Neural cell (in vitro differentiated cells): Measurements from ENCODE around the gene GALNT10. TPM values are rescaled to one million over a fixed set of nuclear protein-coding genes. Genes with fewer than 3 reads are reported as not detected.

ENCODE experiments used
- H2AFZ ChIP-seq: fragments of 200-600, 300-800 bp; sonication (generic), shearing (Covaris generic); 2 replicates; pipeline ENCODE4 v1.6.0; 2014; ENCODE audit warnings: low read depth, mild to moderate bottlenecking, antibody characterized with exemption, low read length, moderate library complexity
- H3F3A ChIP-seq: fragments of 200-600 bp; shearing (Covaris generic); 2 replicates; pipeline ENCODE4 v1.6.1; 2016; ENCODE audit warnings: mild to moderate bottlenecking, moderate library complexity, mixed read lengths, antibody characterized with exemption, low read length; ENCODE audit not compliant: insufficient read depth, poor library complexity, severe bottlenecking
- H3K27ac ChIP-seq: fragments of 200-600, 300-800 bp; sonication (generic), shearing (Covaris generic); 2 replicates; pipeline ENCODE4 v1.5.1; 2014; ENCODE audit warnings: mild to moderate bottlenecking, low read length, moderate library complexity
- H3K27me3 ChIP-seq: fragments of 300-800, 200-600 bp; sonication (generic), shearing (Covaris generic); 2 replicates; pipeline ENCODE4 v1.6.0; 2014; ENCODE audit warnings: mild to moderate bottlenecking, low read depth, low read length, moderate library complexity; ENCODE audit not compliant: insufficient read depth
- H3K36me3 ChIP-seq: fragments of 300-800, 200-600 bp; sonication (generic), shearing (Covaris generic); 2 replicates; pipeline ENCODE4 v1.5.1; 2014; ENCODE audit warnings: mild to moderate bottlenecking, antibody characterized with exemption, low read length, moderate library complexity; ENCODE audit not compliant: insufficient read depth
- H3K4me2 ChIP-seq: fragments of 300-800, 200-600 bp; sonication (generic), shearing (Covaris generic); 2 replicates; pipeline ENCODE4 v1.6.0; 2014; ENCODE audit warnings: mild to moderate bottlenecking, low read length
- H3K4me3 ChIP-seq: fragments of 300-800, 200-600 bp; sonication (generic), shearing (Covaris generic); 2 replicates; pipeline ENCODE4 v1.5.1; 2014; ENCODE audit warnings: mild to moderate bottlenecking, low read length, moderate library complexity
- H3K79me2 ChIP-seq: fragments of 200-600 bp; shearing (Covaris generic); replicated peaks from 2 replicates; pipeline ENCODE4 v1.6.0; 2014; ENCODE audit warnings: mild to moderate bottlenecking, low read length, moderate library complexity; ENCODE audit not compliant: insufficient read depth
- H3K9ac ChIP-seq: fragments of 300-800, 200-600 bp; sonication (generic), shearing (Covaris generic); 2 replicates; pipeline ENCODE4 v1.6.1; 2016; ENCODE audit warnings: mild to moderate bottlenecking, low read length, mixed read lengths
- H3K9me2 ChIP-seq: fragments of 200-600 bp; shearing (Covaris generic); 2 replicates; pipeline ENCODE4 v1.6.1; 2016; ENCODE audit warnings: mild to moderate bottlenecking, low read length, mixed read lengths; ENCODE audit not compliant: insufficient read depth
- H3K9me3 ChIP-seq: fragments of 200-600, 300-800 bp; sonication (generic), shearing (Covaris generic); 2 replicates; pipeline ENCODE4 v1.6.1; 2016; ENCODE audit warnings: mild to moderate bottlenecking, mixed run types, low read length, moderate library complexity, mixed read lengths
- H4K20me1 ChIP-seq: fragments of 200-600 bp; shearing (Covaris generic); 2 replicates; pipeline ENCODE4 v1.6.1; 2016; ENCODE audit warnings: mild to moderate bottlenecking, mixed run types; ENCODE audit not compliant: insufficient read depth
- CTCF ChIP-seq: fragments of 450-650 bp; IDR thresholded peaks from 2 replicates; pipeline ENCODE4 v1.5.1; 2014; ENCODE audit warnings: antibody characterized with exemption, mild to moderate bottlenecking, moderate library complexity; ENCODE audit not compliant: poor library complexity, severe bottlenecking
- EP300 ChIP-seq: fragments of 450-650 bp; conservative IDR thresholded peaks from 2 replicates; pipeline ENCODE4 v1.6.1; 2014; ENCODE audit warnings: antibody characterized with exemption, mild to moderate bottlenecking, moderate library complexity; ENCODE audit not compliant: poor library complexity, severe bottlenecking
- EZH2 ChIP-seq: fragments of 200-600, 300-800 bp; shearing (Covaris generic), sonication (generic); IDR thresholded peaks from 2 replicates; pipeline ENCODE4 v1.6.1; 2014; ENCODE audit warnings: antibody characterized with exemption, low read length, borderline replicate concordance, mild to moderate bottlenecking; ENCODE audit not compliant: insufficient read depth, poor library complexity, severe bottlenecking
- MXI1 ChIP-seq: fragments of 450-650 bp; conservative IDR thresholded peaks from 2 replicates; pipeline ENCODE4 v1.6.1; 2014; ENCODE audit warnings: antibody characterized with exemption, mild to moderate bottlenecking; ENCODE audit not compliant: poor library complexity, severe bottlenecking
- POLR2AphosphoS5 ChIP-seq: IDR thresholded peaks from 2 replicates; pipeline ENCODE4 v1.6.1; 2012
- RAD21 ChIP-seq: fragments of 450-650 bp; conservative IDR thresholded peaks from 2 replicates; pipeline ENCODE4 v1.6.1; 2014; ENCODE audit warnings: antibody characterized with exemption, mild to moderate bottlenecking, moderate library complexity
- REST ChIP-seq: IDR thresholded peaks from 2 replicates; pipeline ENCODE4 v1.6.1; 2012; ENCODE audit warnings: borderline replicate concordance
- TAF1 ChIP-seq: IDR thresholded peaks from 2 replicates; pipeline ENCODE4 v1.6.1; 2012; ENCODE audit warnings: low read depth
- polyA plus RNA-seq: library from polyadenylated mRNA; depleted of rRNA; stranded (reverse); fragments of >200 nt; gene quantifications from 2 replicates; pipeline ENCODE4 v1.2.3, GENCODE V29; 2014

Gene GALNT10
- polyA plus RNA-seq, 1 donor from 2014 or later = 3.1 TPM

GRCh38 chr5:154278908-154279307, 88.4 kb downstream of the GALNT10 start:
- no peaks in the 10 kb centered on the region for H3F3A ChIP-seq
- H4K20me1 ChIP-seq = no peaks in the 10 kb centered on the region
- H3K36me3 ChIP-seq = no peaks in the 10 kb centered on the region
- no peak overlapping the region for H3K4me2 ChIP-seq
- H3K9ac ChIP-seq = no peak overlapping the region
- no peaks in the 10 kb centered on the region for H3K9me3 ChIP-seq
- no peak overlapping the region for H3K27ac ChIP-seq
- no peaks in the 10 kb centered on the region for H3K79me2 ChIP-seq
- TF ChIP-seq MXI1 = no peak
- no peak overlapping the region for H3K4me3 ChIP-seq
- H3K27me3 ChIP-seq = no peaks in the 10 kb centered on the region
- H3K9me2 ChIP-seq = no peaks in the 10 kb centered on the region
- no peak overlapping the region for H2AFZ ChIP-seq

- Histone ChIP-seq H3K27ac (no peak overlapping the region), H3K9ac (no peak overlapping the region), H3K4me3 (no peak overlapping the region), H3F3A (no peaks in the 10 kb centered on the region), H3K36me3 (no peaks in the 10 kb centered on the region), H3K4me2 (no peak overlapping the region), H3K9me3 (no peaks in the 10 kb centered on the region), H3K27me3 (no peaks in the 10 kb centered on the region), H3K79me2 (no peaks in the 10 kb centered on the region), H2AFZ (no peak overlapping the region), H3K9me2 (no peaks in the 10 kb centered on the region), H4K20me1 (no peaks in the 10 kb centered on the region)
- TF ChIP-seq REST (no peak), MXI1 (no peak), TAF1 (no peak), CTCF (no peak), RAD21 (no peak), EP300 (no peak), POLR2AphosphoS5 (no peak), EZH2 (no peak)
These were observed 93.9 kb downstream of the GALNT10 start for GRCh38 chr5:154284433-154284832.
